Limb (tissue), 2 donors: Measurements from ENCODE around the gene CELSR2.
"Not testable (repeated sequence)": the region's sequence is repeated elsewhere in the genome, so short reads cannot be mapped to it uniquely, and the experiment has no call there.

Source experiments
- DNase-seq, 2 donors: peaks; one replicate each; pipeline ENCODE4 v3.0.0-alpha.2; 2016; ENCODE audit errors: extremely low spot score in 2 of 2

The CELSR2 gene, protein sequence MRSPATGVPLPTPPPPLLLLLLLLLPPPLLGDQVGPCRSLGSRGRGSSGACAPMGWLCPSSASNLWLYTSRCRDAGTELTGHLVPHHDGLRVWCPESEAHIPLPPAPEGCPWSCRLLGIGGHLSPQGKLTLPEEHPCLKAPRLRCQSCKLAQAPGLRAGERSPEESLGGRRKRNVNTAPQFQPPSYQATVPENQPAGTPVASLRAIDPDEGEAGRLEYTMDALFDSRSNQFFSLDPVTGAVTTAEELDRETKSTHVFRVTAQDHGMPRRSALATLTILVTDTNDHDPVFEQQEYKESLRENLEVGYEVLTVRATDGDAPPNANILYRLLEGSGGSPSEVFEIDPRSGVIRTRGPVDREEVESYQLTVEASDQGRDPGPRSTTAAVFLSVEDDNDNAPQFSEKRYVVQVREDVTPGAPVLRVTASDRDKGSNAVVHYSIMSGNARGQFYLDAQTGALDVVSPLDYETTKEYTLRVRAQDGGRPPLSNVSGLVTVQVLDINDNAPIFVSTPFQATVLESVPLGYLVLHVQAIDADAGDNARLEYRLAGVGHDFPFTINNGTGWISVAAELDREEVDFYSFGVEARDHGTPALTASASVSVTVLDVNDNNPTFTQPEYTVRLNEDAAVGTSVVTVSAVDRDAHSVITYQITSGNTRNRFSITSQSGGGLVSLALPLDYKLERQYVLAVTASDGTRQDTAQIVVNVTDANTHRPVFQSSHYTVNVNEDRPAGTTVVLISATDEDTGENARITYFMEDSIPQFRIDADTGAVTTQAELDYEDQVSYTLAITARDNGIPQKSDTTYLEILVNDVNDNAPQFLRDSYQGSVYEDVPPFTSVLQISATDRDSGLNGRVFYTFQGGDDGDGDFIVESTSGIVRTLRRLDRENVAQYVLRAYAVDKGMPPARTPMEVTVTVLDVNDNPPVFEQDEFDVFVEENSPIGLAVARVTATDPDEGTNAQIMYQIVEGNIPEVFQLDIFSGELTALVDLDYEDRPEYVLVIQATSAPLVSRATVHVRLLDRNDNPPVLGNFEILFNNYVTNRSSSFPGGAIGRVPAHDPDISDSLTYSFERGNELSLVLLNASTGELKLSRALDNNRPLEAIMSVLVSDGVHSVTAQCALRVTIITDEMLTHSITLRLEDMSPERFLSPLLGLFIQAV (N-terminal part only)

DNA sequence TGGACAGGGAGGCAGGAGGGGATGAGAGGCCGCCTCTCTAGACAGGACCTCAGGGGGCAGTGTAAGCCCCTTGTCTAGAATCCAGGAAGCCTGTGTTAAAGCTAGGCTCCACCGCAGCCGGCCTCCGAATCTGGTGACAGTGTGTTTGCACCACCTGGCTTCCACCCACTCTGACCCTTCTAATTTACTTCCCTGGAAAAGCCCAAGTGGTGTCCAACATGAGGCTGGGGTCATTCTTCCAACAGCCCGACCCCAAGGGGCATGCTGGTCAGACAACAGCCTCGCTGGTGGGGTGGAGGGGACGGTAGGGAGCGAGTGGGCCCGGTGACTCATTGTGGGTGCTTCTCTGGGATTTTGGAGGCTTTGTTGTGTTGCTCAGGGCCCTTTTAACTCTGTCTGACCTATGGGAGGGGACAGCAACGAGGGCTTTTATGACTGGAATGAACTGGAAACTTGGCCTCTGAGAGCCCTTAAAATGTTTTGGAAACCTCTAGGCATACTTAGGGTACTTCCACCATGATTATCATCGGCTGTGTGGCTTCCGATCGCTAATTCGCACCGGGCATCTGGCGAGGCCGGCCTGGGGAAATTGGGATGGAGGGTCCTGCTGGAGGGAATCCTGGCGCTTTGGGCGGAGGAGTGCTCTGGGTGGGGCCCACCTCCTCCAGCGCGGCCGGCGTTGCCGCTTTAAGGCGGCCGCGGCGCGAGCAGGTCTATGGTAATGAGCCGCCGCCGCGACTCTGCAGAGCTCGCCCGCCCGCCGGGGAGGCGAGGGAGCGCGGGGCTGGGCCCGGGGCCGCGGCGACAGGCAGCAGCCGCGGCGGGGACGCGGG is at the start of gene CELSR2:
TSS of gene CELSR2 (plus strand) at position 743 of the 833 bp plus-strand sequence. CDS start 541 bp downstream, outside the sequence.
- peak; percentile 66 to 81 for DNase-seq

DNA sequence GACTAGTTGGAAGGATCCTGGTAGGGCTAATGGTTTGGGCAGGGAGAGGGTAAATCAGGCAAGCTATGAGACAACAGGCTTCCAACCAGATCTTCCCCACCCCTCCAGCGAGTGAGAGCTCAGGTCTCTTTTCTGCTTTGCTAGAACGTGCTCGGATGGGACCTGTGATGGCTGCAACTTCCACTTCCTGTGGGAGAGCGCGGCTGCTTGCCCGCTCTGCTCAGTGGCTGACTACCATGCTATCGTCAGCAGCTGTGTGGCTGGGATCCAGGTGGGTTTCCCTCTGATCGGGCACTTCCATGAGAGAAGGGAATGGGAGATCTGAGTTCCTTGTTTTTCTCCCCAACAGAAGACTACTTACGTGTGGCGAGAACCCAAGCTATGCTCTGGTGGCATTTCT is 49.6 kb upstream of the CELSR2 start:
- DNase-seq = no peak

DNA sequence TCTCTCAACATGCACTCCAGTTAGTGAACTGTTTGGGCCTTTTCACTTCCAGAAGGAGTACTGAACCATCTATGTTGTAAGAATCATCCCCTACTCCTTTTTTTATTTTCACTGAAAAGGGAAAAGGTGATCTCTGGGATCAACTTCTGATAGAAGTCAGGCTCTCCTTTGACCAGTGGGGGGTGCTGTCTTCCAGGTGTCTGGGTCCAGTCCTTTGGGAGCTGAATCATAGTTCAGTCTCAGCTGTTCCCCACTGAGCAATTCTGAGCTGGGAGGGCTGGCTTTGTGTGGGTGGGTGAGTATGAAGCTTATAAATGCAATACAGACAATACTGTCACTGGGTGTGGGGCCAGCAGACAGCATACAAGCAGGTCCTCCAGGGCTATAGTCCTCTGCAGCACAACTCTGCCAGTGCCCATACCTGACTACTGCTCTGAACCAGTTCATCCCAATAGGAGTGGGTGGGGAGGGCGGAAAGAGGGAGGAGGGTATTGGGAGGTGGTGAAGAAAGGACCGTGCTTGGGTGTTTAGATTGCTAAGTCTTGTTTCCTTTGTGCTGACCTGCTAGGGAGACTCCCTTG is 48.1 kb upstream of the CELSR2 start:
- DNase-seq = no peak

DNA sequence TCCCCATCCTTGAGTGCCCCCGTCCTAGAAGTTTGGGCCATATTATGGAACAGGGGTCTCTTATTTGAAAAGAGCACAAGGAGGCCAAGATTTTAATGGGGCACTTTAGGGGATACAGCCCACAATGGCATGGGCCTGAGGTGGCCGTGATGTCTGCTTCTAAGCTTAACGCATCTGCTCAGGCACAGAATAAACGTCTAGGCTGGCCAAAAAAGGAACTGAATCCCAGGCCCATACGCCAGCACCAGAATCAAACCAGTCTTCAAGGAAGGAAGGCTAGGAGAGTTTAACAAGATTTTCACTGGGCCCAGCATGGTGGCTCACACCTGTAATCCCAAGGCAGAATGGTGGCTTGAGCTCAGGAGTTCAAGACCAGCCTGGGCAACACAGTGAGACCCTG is 44.9 kb upstream of the CELSR2 start:
- DNase-seq = no peak

DNA sequence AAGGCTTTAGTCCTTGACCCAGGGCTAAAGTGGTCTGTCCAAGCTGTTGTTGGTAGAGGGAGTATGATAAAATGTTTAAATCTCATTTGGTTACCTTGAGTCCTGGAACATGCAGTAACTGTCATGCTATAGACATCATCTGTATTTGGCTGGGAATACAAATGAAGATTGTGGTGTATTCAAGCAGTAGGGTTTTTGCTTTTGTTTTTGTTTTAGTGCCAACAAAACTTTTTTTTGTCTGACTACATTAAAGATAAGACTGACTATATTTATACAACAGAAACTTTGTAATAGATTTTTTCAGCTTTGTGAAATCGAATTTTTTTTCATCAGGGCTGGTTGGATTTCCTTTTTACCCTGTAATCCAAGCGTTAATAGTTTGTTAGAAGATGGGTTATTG is 43.0 kb upstream of the CELSR2 start:
- no peak for DNase-seq

DNA sequence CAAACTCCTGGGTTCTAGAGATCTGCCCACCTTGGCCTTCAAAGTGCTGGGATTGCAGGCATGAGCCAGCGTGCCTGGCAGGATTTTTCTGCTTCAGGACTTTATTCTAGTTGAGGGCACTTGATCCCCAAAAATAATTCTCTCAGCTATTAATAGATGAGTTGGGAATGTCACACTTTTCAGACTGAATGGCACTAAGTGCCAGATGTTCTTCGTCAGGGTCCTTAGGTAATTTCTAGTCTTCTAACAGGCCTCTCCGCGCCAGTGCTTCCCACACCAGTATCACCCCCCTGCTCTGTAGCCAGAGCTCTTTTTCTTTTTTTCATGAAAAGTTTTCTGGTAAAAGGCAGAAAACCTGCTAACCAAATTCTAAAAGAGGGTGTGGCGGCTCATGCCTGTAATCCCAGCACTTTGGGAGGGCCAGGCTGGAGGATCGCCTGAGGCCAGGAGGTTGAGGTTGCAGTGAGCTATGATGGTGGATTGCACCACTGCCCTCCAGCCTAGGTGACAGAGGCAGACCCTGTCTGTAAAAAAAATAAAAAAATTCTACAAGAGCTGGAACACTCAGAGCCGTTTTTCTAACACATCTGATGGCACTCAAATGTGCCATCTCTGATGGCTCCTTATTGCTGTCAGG is 41.8 kb upstream of the CELSR2 start:
- no peak for DNase-seq

DNA sequence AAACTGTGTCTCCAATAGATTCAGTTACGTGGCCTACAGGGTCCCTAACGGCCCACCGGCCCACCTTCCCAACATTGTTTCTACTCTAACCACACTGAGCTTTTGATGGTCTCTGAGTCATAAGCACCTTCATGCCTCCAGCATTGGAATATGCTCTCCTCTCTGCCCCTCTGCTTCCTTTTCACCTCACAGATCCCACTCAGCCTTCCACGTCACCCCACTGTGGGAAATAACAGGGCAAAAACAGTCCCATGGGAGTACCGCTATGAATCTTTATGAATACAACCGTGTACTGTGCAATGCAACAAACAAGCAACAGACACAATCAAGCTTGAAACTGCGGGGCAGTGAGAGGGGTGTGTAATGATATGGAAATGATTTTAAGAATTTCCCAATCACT is 40.9 kb upstream of the CELSR2 start:
- DNase-seq = no peak

DNA sequence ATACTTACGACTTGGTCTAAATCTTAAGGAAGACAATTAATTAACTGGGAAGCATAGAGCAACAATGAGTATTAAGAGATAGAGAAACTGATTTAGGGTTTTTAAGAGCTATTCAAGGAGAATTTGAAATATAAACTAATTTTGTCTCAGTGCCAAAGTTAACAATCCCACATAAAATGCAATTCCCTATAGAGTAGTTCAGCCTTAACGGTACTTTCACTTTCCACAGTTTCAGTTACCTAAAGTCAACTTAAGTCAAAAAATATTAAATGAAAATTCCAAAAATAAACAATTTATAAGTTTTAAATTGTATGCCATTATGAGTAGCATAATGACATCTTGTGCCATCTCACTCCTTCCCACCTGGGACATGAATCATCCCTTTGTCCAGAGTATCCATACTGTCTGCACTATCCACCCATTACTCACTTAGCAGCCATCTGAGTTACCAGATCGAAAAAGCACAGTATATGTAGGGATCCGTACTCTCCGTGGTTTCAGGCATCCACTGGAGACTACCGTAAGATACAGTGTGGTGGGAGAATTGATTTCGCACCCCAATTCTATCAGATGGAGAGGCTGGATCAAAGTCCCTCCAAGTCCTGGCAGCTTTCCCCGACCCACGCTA is 40.4 kb upstream of the CELSR2 start:
- no peak for DNase-seq

DNA sequence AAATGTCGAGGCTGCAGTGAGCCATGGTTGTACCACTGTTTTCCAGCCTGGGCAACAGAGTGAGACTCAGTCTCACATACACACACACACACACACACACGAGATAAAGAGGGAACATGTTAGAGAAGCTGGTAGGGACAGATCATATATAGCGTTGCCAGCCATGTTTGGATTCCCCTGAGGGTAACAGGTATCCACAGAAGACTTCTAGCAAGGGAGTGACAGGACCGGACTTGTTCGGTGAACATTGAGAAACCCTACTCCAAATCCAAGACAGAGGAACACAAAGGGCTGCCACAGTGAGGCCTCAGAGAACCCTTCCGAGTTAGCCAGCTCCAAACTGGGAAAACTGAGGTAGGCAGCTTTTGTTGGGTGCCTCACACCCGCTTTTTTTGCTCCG is 39.3 kb upstream of the CELSR2 start:
- no peak for DNase-seq

DNA sequence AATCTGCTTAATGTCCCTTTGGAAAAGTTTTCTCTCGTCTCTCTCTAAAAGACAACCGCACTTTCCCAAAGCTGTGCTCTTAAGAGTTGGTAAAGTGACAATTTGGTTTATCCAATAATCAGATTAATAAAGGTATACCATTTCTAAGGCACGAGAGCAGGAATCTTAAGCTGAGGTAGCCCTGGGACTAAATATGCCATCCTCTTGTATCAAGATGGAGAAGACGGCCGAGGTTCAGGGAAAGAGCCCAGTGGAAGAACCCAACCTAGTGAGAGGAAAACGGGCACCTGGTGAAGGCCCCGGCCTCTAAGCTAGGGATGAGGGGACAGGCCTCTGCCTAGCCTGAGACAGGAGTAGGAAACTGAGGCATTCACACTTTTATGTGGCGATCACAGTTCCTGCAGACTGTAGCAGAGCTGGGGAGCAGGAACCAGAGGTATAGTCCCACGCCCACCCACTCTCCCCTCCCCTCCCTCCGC is 36.0 kb upstream of the CELSR2 start:
- no peak for DNase-seq

DNA sequence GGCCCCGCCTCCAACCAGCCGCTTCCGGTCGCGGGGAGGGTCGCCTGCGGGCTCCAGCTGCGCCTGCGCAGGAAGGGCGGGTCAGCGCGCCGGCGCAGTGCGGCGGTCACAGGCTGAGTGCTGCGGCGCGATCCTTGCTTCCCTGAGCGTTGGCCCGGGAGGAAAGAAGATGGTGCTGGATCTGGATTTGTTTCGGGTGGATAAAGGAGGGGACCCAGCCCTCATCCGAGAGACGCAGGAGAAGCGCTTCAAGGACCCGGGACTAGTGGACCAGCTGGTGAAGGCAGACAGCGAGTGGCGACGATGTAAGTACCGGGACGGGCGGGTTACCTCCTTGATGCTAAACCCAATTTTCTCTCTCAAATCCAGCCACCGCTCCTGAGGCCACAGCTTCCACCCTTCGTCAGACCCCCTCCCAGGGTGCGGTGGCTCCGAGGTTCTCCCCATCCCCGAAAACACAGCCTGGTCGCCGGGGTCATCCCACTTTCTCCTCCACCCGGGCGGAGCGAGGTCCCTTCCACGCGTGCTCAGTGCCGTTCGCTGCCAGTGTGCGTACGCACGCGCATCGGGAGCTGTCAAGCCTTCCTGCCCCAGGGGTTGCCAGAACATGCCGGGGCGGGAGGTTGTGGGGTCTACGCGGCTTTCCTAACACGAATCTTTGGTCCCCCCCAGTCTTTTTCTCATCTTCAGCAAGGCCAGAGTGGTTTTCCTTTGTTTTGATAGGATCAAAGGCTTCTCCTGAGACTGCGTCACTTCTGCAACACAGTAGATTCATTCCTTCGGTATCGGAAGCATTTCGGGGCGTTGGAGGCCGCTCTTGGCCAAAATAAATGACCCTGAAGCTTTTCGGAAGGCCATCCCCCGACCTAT is 35.3 kb upstream of the CELSR2 start, which contains the start of gene SARS1:
TSS of gene SARS1 (plus strand) at position 95 of the 870 bp plus-strand sequence. CDS start at position 170, 75 bp downstream.
- DNase-seq = peak; percentile 92 to 94

DNA sequence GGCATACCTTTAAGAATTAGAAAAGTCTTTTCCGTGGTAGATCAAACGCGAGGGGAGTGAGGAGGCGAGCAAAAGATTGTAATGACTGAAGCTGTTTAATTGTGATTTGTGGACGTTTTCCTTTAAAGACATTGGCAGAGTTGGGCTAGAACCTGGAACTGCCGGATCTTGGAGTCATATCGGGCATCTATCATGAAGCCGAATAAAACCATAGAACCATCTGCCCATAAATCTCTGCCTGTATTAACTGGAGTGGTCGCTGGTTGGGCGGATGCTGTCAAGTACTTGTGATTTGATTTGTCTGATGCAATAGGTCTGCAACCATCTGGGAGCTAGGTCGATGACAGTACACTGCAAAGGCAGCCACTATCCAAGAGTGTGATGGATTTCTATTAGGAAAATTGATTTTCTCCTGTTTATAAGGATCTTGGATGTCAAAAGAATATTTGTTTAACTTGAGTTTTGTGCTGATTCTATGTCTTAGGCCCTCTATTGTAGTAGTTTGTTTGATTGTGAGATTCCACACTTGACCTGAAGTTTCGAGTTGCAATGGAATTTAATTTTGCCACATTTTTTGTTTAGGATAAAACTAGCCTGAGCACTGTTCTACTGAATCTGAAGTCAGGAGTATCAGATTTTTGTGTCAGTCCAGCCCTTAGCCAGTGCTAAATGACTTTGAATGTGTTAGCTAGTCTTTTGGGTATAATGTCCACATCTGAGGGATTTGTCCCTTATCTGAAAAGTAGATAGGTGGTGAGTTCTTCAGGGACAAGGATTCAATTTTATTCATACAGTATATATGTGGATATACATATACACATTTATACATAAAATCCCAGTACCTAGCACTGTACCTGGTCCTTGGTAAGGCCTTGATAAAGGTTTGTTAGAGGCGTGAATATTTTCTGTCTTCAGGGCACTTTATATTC is 34.4 kb upstream of the CELSR2 start:
- no peak for DNase-seq

DNA sequence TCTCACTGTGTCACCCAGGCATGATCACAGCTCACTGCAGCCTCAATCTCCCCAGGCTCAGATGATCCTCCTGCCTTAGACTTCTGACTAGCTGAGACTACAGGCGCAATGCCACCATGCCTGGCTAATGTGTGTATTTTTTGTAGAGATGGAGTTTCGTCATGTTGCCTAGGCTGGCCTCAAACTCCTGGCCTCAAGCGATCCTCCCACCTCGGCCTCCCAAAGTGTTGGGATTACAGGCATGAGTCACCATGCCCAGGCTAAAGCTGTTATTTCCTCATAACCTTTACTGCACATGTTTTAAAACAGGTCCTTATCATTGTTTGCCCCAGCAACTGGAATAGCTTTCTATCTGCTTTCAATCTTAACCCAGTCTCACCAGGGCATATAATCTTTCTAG is 32.7 kb upstream of the CELSR2 start:
- DNase-seq = no peak

DNA sequence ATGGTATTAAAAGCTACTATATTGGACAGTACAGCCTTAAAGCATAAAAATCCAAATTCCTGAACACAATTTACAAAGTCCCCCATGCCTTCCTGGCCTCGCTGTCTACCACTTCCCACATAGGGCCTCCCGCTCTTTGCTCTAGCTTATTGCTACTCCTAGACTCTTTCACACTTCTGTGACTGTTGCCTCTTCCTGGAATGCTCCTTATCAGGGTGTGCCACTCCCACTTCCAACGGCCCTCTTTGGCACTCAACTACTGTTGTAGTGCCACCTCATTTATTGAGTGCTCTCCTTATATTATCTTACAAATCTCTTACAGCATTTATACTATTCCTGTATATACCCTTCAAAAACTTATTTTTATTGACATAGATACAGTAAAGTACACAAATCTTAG is 30.8 kb upstream of the CELSR2 start:
- no peak for DNase-seq

DNA sequence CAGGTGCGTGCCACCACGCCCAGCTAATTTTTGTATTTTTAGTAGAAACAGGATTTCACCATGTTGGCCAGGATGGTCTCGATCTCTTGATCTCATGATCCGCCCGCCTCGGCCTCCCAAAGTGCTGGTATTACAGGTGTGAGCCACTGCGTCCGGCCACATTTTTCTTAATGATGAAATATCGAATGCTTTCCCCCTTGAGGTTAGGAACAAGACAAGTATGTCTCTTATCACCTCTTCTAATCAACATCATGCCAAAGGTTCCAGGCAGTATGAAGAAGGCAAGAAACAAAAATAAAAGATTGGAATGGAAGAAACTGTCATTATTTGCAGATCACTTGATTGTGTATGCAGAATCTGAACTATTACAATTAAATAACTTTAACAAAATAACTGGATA is 28.1 kb upstream of the CELSR2 start:
- DNase-seq = not testable (repeated sequence)

DNA sequence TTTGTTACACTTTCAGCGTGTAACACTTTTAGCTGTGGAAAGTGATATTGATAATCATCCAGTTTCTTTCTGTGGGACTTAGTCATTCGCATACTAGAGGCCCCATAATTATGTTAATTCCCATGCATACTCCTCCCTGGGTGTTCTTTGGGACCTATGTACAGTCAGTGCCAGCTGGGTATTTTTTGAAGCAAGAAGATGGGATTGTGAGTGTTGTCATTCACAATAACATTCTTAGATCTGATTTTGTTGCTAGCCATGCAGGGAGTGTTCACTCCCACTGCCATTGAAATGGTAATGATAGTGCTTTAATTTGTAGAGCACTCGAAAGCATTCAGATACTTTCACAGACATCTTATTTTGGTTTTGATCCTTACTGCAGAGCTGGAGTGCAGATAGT is 24.0 kb upstream of the CELSR2 start:
- DNase-seq = no peak

DNA sequence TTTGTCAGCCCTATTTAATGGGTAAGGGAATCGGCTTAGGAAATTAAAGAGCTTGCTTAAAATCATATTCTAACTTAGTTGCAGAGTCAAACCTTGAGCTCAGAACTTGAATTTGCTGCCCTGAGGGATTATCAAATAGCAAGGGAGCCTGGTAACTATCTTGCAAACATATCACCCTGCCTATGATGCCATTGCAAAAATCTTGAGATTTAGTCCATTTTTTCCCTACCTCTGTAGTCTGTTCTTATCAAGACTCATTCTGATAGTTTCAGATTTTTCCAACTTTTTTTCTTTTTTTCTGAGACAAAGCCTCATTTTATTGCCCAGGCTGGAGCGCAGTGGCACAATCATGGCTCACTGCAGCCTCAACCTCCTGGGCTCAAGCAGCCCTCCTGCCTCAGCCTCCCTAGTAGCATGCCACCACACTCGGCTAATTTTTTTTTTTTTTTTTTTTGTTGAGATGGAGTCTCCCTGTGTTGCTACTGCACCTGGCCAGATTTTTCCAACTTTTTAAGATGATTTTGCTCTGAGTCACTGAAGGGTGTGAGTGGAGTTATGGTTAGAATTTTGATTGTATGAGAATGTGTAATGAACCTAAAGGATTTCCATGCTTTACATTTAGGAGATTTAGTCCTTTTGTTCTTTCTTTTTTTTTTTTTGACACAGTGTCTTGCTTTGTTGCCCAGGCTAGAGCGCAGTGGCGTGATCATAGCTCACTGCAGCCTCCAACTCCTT is 23.5 kb upstream of the CELSR2 start:
- DNase-seq = no peak
